Testis (tissue), 3 donors: ENCODE measurements around the gene CMTM2. TPM values are rescaled to one million over a fixed set of nuclear protein-coding genes. Genes with fewer than 3 reads are reported as not detected.

Experiments
- DNase-seq: peaks from one replicate; pipeline ENCODE4 v3.0.0-alpha.2; 2019
- H3K27ac ChIP-seq, 2 donors: fragments of 200-600 bp; sonication (generic); one replicate each; pipeline ENCODE4 v1.5.1; 2019
- H3K27me3 ChIP-seq: fragments of 200-600 bp; sonication (generic); one replicate; pipeline ENCODE4 v1.5.1; 2019
- H3K36me3 ChIP-seq: fragments of 200-600 bp; sonication (generic); one replicate; pipeline ENCODE4 v1.5.1; 2017; ENCODE audit warnings: low read depth; ENCODE audit errors: missing control alignments
- H3K4me1 ChIP-seq: fragments of 200-600 bp; sonication (generic); one replicate; pipeline ENCODE4 v1.5.1; 2019
- H3K4me3 ChIP-seq, 2 donors: fragments of 200-600 bp; sonication (generic); one replicate each; pipeline ENCODE4 v1.5.1; 2017 to 2019
- H3K9me3 ChIP-seq: fragments of 200-600 bp; sonication (generic); one replicate; pipeline ENCODE4 v1.5.1; 2017
- CTCF ChIP-seq, 3 experiments: fragments of 450-650 bp in 2 of 3; fragments of 200-600 bp in 1 of 3; sonication (generic) in 1 of 3; IDR thresholded peaks; one replicate each; pipeline ENCODE4 v1.5.1; 2016 to 2019; ENCODE audit warnings: antibody characterized with exemption in 3 of 3, mild to moderate bottlenecking in 2 of 3, moderate library complexity in 1 of 3
- POLR2A ChIP-seq: fragments of 450-650 bp; IDR thresholded peaks from one replicate; pipeline ENCODE4 v1.6.1; 2017; ENCODE audit warnings: antibody characterized with exemption, mild to moderate bottlenecking, moderate library complexity
- WGBS, 2 donors: methylation state at CpG; one replicate each; pipeline ENCODE4 v1.1.5; 2018; 5-methylcytosine and 5-hydroxymethylcytosine counted together
- intact Hi-C: fragments of 100-400 bp; cut with DNase I; formaldehyde crosslinking; loops from one replicate; pipeline ENCODE4 v1.15.1; 2023; ENCODE audit warnings: low total_unique reads
- polyA plus RNA-seq: library from polyadenylated mRNA; stranded (reverse); fragments of 350-450 nt; fragmentation: Illumina TruSeq; extraction: RNeasy Lipid Tissue Mini Kit (QIAGEN cat#74804); gene quantifications from one replicate; pipeline ENCODE4 v1.2.3, GENCODE V29; 2014; ENCODE audit warnings: low read depth, low replicate concordance; ENCODE audit not compliant: insufficient read depth
- total RNA-seq, 2 donors: library from RNA; depleted of rRNA; stranded (reverse); fragments of >200 nt; gene quantifications; one replicate each; pipeline ENCODE4 v1.2.3, GENCODE V29; 2016

Gene CMTM2
- total and polyA plus RNA-seq, 3 donors from 2014 or later, result 307 to 1,249 (median 454) TPM

GRCh38 chr16:66554495-66554894 is 24.8 kb upstream of the CMTM2 start:
- intact Hi-C loops, result no loop called here
- no peaks in the 10 kb centered on the region for H3K36me3 ChIP-seq
- no peak for TF ChIP-seq CTCF (IDR thresholded peaks at IDR 0.05)
- no peak for TF ChIP-seq POLR2A
- no peak overlapping the region for H3K27ac ChIP-seq
- H3K27me3 ChIP-seq, result no peaks in the 10 kb centered on the region
- WGBS, 2 donors, result 89 to 98% methylated on average over 6 of the region's 6 CpGs
- peaks cover 14% of the 10 kb centered on the region for H3K4me1 ChIP-seq
- no peak overlapping the region for H3K4me3 ChIP-seq
- no peaks in the 10 kb centered on the region for H3K9me3 ChIP-seq
- DNase-seq, result no peak

- Histone ChIP-seq H3K27me3 (no peaks in the 10 kb centered on the region), H3K4me3 (no peak overlapping the region), H3K4me1 (no peaks in the 10 kb centered on the region), H3K27ac (no peak overlapping the region), H3K36me3 (no peaks in the 10 kb centered on the region), H3K9me3 (no peaks in the 10 kb centered on the region)
- no peak for DNase-seq
- TF ChIP-seq CTCF (IDR thresholded peaks at IDR 0.05) (no peak), POLR2A (no peak)
- intact Hi-C loops, result no loop called here
- 77 to 80% methylated on average over 1 of the region's 1 CpG for WGBS, 2 donors
Observed at GRCh38 chr16:66560107-66560506, 19.2 kb upstream of the CMTM2 start.

GRCh38 chr16:66561381-66562080 is 17.7 kb upstream of the CMTM2 start:
- Histone ChIP-seq H3K4me3 (no peak overlapping the region), H3K27me3 (no peaks in the 10 kb centered on the region), H3K4me1 (no peaks in the 10 kb centered on the region), H3K36me3 (no peaks in the 10 kb centered on the region), H3K9me3 (no peaks in the 10 kb centered on the region), H3K27ac (no peak overlapping the region)
- no peak for TF ChIP-seq POLR2A
- TF ChIP-seq CTCF (IDR thresholded peaks at IDR 0.05), result no peak
- no peak for DNase-seq
- intact Hi-C loops, result no loop called here
- WGBS, 2 donors, result 96 to 98% methylated on average over 3 of the region's 3 CpGs

- TF ChIP-seq CTCF (IDR thresholded peaks at IDR 0.05) (no peak), POLR2A (no peak)
- intact Hi-C loops, result no loop called here
- no peaks in the 10 kb centered on the region for H3K27me3 ChIP-seq
- WGBS, 2 donors, result 76 to 77% methylated on average over 1 of the region's 1 CpG
- no peaks in the 10 kb centered on the region for H3K36me3 ChIP-seq
- H3K9me3 ChIP-seq, result no peaks in the 10 kb centered on the region
- H3K4me1 ChIP-seq, result no peaks in the 10 kb centered on the region
- no peak overlapping the region for H3K4me3 ChIP-seq
- DNase-seq, result no peak
- H3K27ac ChIP-seq, result no peak overlapping the region
Observed at GRCh38 chr16:66562409-66562808, 16.9 kb upstream of the CMTM2 start.

GRCh38 chr16:66562986-66563385 is 16.3 kb upstream of the CMTM2 start:
- Histone ChIP-seq H3K9me3 (no peaks in the 10 kb centered on the region), H3K27me3 (no peaks in the 10 kb centered on the region), H3K4me1 (no peaks in the 10 kb centered on the region), H3K36me3 (no peaks in the 10 kb centered on the region), H3K4me3 (no peak overlapping the region), H3K27ac (no peak overlapping the region)
- no peak for DNase-seq
- WGBS, 2 donors, result 75 to 79% methylated on average over 2 of the region's 2 CpGs
- intact Hi-C loops, result no loop called here
- TF ChIP-seq CTCF (IDR thresholded peaks at IDR 0.05) (no peak), POLR2A (no peak)
